H9 (cell line): ENCODE data around the gene STAT3. TPM values are rescaled to one million over a fixed set of nuclear protein-coding genes. Genes with fewer than 3 reads are reported as not detected.

Experiments
- DNase-seq: peaks from one replicate; pipeline ENCODE4 v3.0.0-alpha.2; 2017
- H2AFZ ChIP-seq: one replicate; pipeline ENCODE4 v1.6.1; 2013; ENCODE audit warnings: mild to moderate bottlenecking, low read length, control low read depth, moderate library complexity
- H2AK5ac ChIP-seq: 2 replicates; pipeline ENCODE4 v1.6.1; 2013; ENCODE audit warnings: low read length, control low read depth, mixed read lengths; ENCODE audit not compliant: insufficient read length
- H2BK120ac ChIP-seq: one replicate; pipeline ENCODE4 v1.6.1; 2013; ENCODE audit warnings: low read depth, mild to moderate bottlenecking, low read length, control low read depth, inconsistent platforms; ENCODE audit not compliant: poor library complexity, severe bottlenecking
- H2BK12ac ChIP-seq: 2 replicates; pipeline ENCODE4 v1.6.1; 2013; ENCODE audit warnings: low read length, control low read depth, mixed read lengths, low read depth; ENCODE audit not compliant: insufficient read length
- H2BK15ac ChIP-seq: 2 replicates; pipeline ENCODE4 v1.6.1; 2013; ENCODE audit warnings: low read depth, low read length, control low read depth
- H2BK20ac ChIP-seq: one replicate; pipeline ENCODE4 v1.6.1; 2013; ENCODE audit warnings: low read depth, mild to moderate bottlenecking, low read length, control low read depth, inconsistent platforms; ENCODE audit not compliant: poor library complexity, severe bottlenecking
- H2BK5ac ChIP-seq: 2 replicates; pipeline ENCODE4 v1.6.1; 2013; ENCODE audit warnings: low read length, control low read depth, mixed read lengths; ENCODE audit not compliant: insufficient read length
- H3K14ac ChIP-seq: 2 replicates; pipeline ENCODE4 v1.6.1; 2013; ENCODE audit warnings: low read length, control low read depth; ENCODE audit not compliant: insufficient read depth
- H3K18ac ChIP-seq: 2 replicates; pipeline ENCODE4 v1.6.1; 2013; ENCODE audit warnings: low read depth, mild to moderate bottlenecking, mixed read lengths, low read length, control low read depth; ENCODE audit not compliant: insufficient read length
- H3K23ac ChIP-seq: 2 replicates; pipeline ENCODE4 v1.6.1; 2013; ENCODE audit warnings: low read length, control low read depth, mixed read lengths, low read depth; ENCODE audit not compliant: insufficient read length
- H3K23me2 ChIP-seq: 2 replicates; pipeline ENCODE4 v1.6.1; 2013; ENCODE audit warnings: low read depth, mild to moderate bottlenecking, mixed read lengths, low read length, control low read depth; ENCODE audit not compliant: insufficient read length, poor library complexity, severe bottlenecking
- H3K27ac ChIP-seq: 2 replicates; pipeline ENCODE4 v1.5.1; 2013; ENCODE audit warnings: low read length, control low read depth, mixed read lengths, low read depth; ENCODE audit not compliant: insufficient read length
- H3K27me3 ChIP-seq: 2 replicates; pipeline ENCODE4 v1.6.1; 2013; ENCODE audit warnings: low read length, control low read depth, inconsistent platforms; ENCODE audit not compliant: insufficient read depth
- H3K4ac ChIP-seq: 2 replicates; pipeline ENCODE4 v1.6.1; 2013; ENCODE audit warnings: low read depth, mild to moderate bottlenecking, control low read depth, inconsistent platforms, low read length, moderate library complexity
- H3K4me1 ChIP-seq: 2 replicates; pipeline ENCODE4 v1.6.1; 2013; ENCODE audit warnings: low read length, control low read depth, inconsistent platforms; ENCODE audit not compliant: insufficient read depth
- H3K4me2 ChIP-seq: 2 replicates; pipeline ENCODE4 v1.6.1; 2013; ENCODE audit warnings: low read length, control low read depth, mixed read lengths; ENCODE audit not compliant: insufficient read length, insufficient read depth
- H3K56ac ChIP-seq: 2 replicates; pipeline ENCODE4 v1.6.1; 2013; ENCODE audit warnings: low read depth, mild to moderate bottlenecking, mixed read lengths, low read length, control low read depth; ENCODE audit not compliant: insufficient read length
- H3K79me1 ChIP-seq: 2 replicates; pipeline ENCODE4 v1.6.1; 2013; ENCODE audit warnings: low read depth, mild to moderate bottlenecking, moderate library complexity, low read length, control low read depth, inconsistent platforms; ENCODE audit not compliant: insufficient read depth, poor library complexity, severe bottlenecking
- H3K79me2 ChIP-seq: 2 replicates; pipeline ENCODE4 v1.6.1; 2013; ENCODE audit warnings: low read length, control low read depth, inconsistent platforms; ENCODE audit not compliant: insufficient read depth
- H3K9ac ChIP-seq: 2 replicates; pipeline ENCODE4 v1.6.1; 2013; ENCODE audit warnings: low read length, control low read depth, mixed read lengths; ENCODE audit not compliant: insufficient read length; ENCODE audit errors: extremely low read depth
- H3K9me3 ChIP-seq: one replicate; pipeline ENCODE4 v1.6.1; 2013; ENCODE audit warnings: low read depth, low read length, inconsistent platforms; ENCODE audit not compliant: control insufficient read depth
- H3T11ph ChIP-seq: one replicate; pipeline ENCODE4 v1.6.1; 2013; ENCODE audit warnings: mild to moderate bottlenecking, low read length, control low read depth, inconsistent platforms
- H4K20me1 ChIP-seq: one replicate; pipeline ENCODE4 v1.6.1; 2013; ENCODE audit not compliant: control insufficient read depth, insufficient read length, insufficient read depth
- H4K5ac ChIP-seq: 2 replicates; pipeline ENCODE4 v1.6.1; 2013; ENCODE audit warnings: low read depth, mild to moderate bottlenecking, mixed read lengths, low read length, control low read depth; ENCODE audit not compliant: insufficient read length
- H4K8ac ChIP-seq: replicated peaks from 2 replicates; pipeline ENCODE4 v1.6.1; 2013; ENCODE audit warnings: low read length, control low read depth, mixed read lengths, low read depth; ENCODE audit not compliant: insufficient read length
- H4K91ac ChIP-seq: 2 replicates; pipeline ENCODE4 v1.6.1; 2013; ENCODE audit warnings: low read depth, mild to moderate bottlenecking, moderate library complexity, mixed read lengths, low read length, control low read depth; ENCODE audit not compliant: insufficient read length
- H3K27ac Mint-ChIP-seq, 3 experiments: 2 replicates in 2 of 3; 3 replicates in 1 of 3; pipeline ENCODE4 v1.8.0; 2020 to 2021; ENCODE audit warnings: mixed read lengths in 3 of 3, mild to moderate bottlenecking in 1 of 3, moderate library complexity in 1 of 3
- H3K27me3 Mint-ChIP-seq: 2 replicates; pipeline ENCODE4 v1.8.0; 2021; ENCODE audit warnings: low read depth, mild to moderate bottlenecking, moderate library complexity, mixed read lengths
- H3K36me3 Mint-ChIP-seq, 3 experiments: 2 replicates in 2 of 3; 3 replicates in 1 of 3; pipeline ENCODE4 v1.8.0; 2020 to 2021; ENCODE audit warnings: low read depth in 3 of 3, mixed read lengths in 3 of 3; ENCODE audit not compliant: insufficient read depth in 1 of 3
- H3K4me1 Mint-ChIP-seq, 2 experiments: 2 replicates each; pipeline ENCODE4 v1.8.0; 2020; ENCODE audit warnings: mixed read lengths in 2 of 2
- H3K4me3 Mint-ChIP-seq, 2 experiments: 2 replicates in 1 of 2; 3 replicates in 1 of 2; pipeline ENCODE4 v1.8.0; 2020 to 2021; ENCODE audit warnings: mild to moderate bottlenecking in 2 of 2, mixed read lengths in 2 of 2, moderate library complexity in 1 of 2
- H3K9me3 Mint-ChIP-seq, 2 experiments: 2 replicates in 1 of 2; 3 replicates in 1 of 2; pipeline ENCODE4 v1.8.0; 2020; ENCODE audit warnings: mild to moderate bottlenecking in 2 of 2, mixed read lengths in 2 of 2, moderate library complexity in 1 of 2
- WGBS: extraction: QIAGEN DNeasy Blood & Tissue Kit; methylation state at CpG from one replicate; pipeline ENCODE4 v1.1.7; 2013; ENCODE audit warnings: missing lambda C conversion rate, low lambda C conversion rate, mixed read lengths; ENCODE audit not compliant: insufficient read length; ENCODE audit errors: extremely low coverage; 5-methylcytosine and 5-hydroxymethylcytosine counted together
- total RNA-seq: library from RNA; stranded (reverse); gene quantifications from 2 replicates; pipeline ENCODE4 v1.2.1, GENCODE V29; 2021
- TF ChIP-seq, protein P1 (sequence below): fragments of 200-600 bp; sonication (generic); conservative IDR thresholded peaks from 3 replicates; pipeline ENCODE4 v1.8.0; 2021; ENCODE audit warnings: antibody characterized with exemption, mild to moderate bottlenecking

Gene STAT3
- total RNA-seq, 1 experiment from 2014 or later: 83.2 TPM

DNA sequence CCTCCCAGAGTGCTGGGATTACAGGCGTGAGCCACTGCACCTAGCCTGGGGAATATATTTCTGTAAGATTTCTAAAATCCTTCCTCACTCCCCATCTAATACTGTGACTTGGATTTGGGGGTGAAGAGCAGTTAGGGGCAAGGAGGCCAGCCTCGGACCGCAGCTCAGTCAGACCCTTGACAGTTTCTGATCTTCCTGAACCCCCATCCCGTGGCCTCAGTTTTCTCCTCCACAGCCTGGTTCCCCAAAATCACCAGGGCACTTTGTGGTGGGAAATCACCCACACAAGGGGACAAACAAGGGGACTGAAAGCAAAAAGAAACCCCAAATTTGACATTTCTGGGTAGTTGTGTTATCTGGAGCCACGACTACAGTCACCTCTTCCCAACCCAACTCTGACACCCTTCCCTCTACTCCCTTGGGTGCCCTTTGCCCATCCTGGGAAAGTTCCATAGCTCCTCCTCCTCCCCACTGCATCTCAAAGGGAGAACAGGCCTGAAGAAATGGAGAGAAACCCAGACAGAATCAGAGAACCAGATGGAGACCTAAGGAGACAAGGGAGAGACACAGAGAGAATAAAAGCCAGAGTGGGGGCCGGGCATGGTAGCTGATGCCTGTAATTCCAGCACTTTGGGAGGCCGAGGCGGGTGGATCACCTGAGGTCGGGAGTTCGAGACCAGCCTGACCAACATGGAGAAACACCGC is 102.7 kb downstream of the STAT3 start:
- Histone ChIP-seq H3K79me2 (no peaks in the 10 kb centered on the region), H3K56ac (no peak overlapping the region), H4K91ac (no peak overlapping the region), H2BK12ac (no peak overlapping the region), H4K20me1 (no peaks in the 10 kb centered on the region), H3K9ac (no peak overlapping the region), H3K23ac (no peak overlapping the region), H2BK120ac (no peak overlapping the region), H3K18ac (no peak overlapping the region), H3K4ac (no peak overlapping the region), H2AFZ (no peak overlapping the region), H3K4me2 (no peak overlapping the region), H2BK5ac (no peak overlapping the region), H3K4me1 (peaks cover 7% of the 10 kb centered on the region; the same call in 1 of the 2 replicates), H3K27me3 (no peaks in the 10 kb centered on the region; the same call in 1 of the 2 replicates), H2BK15ac (no peak overlapping the region), H2AK5ac (no peak overlapping the region), H4K8ac (no peak overlapping the region), H4K5ac (no peak overlapping the region), H3K14ac (no peak overlapping the region), H3K27ac (no peak overlapping the region), H3K9me3 (no peaks in the 10 kb centered on the region), H3K23me2 (peaks cover 4% of the 10 kb centered on the region), H2BK20ac (no peak overlapping the region), H3K79me1 (no peaks in the 10 kb centered on the region), H3T11ph (no peak overlapping the region)
- Mint-ChIP-seq H3K27ac (no peak overlapping the region; a peak in 1 of 7 replicates), H3K36me3 (peaks cover 0 to 2% (median 0%) of the 10 kb centered on the region in 3 experiments; a peak in 2 of 7 replicates), H3K4me3 (no peak overlapping the region), H3K4me1 (peaks cover 22 to 40% of the 10 kb centered on the region in 2 experiments), H3K27me3 (peaks cover 34% of the 10 kb centered on the region), H3K9me3 (no peaks in the 10 kb centered on the region; a peak in 1 of 5 replicates)
- TF ChIP-seq, protein P1, sequence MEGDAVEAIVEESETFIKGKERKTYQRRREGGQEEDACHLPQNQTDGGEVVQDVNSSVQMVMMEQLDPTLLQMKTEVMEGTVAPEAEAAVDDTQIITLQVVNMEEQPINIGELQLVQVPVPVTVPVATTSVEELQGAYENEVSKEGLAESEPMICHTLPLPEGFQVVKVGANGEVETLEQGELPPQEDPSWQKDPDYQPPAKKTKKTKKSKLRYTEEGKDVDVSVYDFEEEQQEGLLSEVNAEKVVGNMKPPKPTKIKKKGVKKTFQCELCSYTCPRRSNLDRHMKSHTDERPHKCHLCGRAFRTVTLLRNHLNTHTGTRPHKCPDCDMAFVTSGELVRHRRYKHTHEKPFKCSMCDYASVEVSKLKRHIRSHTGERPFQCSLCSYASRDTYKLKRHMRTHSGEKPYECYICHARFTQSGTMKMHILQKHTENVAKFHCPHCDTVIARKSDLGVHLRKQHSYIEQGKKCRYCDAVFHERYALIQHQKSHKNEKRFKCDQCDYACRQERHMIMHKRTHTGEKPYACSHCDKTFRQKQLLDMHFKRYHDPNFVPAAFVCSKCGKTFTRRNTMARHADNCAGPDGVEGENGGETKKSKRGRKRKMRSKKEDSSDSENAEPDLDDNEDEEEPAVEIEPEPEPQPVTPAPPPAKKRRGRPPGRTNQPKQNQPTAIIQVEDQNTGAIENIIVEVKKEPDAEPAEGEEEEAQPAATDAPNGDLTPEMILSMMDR: no peak
- DNase-seq: peak; percentile 16
- WGBS: no CpG with 5 or more reads among the region's 11 CpGs
